IMR-90 (cell line): Measurements from ENCODE around the gene SLC2A13. TPM values are rescaled to one million over a fixed set of nuclear protein-coding genes. Genes with fewer than 3 reads are reported as not detected.

Experiments used
- ATAC-seq: fragments of 200-7000 bp; cut with Tn5 transposase; 2 replicates; pipeline ENCODE4 v1.9.1; 2020; ENCODE audit warnings: low read depth, mild to moderate bottlenecking, moderate library complexity
- BruUV-seq: library from RNA; stranded (reverse); fragments of 400-500 nt; replicated peaks from 2 replicates; lab custom pipeline; 2021; lab: Mats Ljungman, UMichigan
- CTCF ChIA-PET: fragments of 300-600 bp; formaldehyde crosslinking; extraction: SDS; loops from one replicate; lab custom pipeline; 2021; ENCODE audit warnings: antibody characterized with exemption; lab: Yijun Ruan, JAX
- POLR2A ChIA-PET: fragments of 300-600 bp; sonication (Branson Sonifier 250); formaldehyde crosslinking; loops from one replicate; lab custom pipeline; 2022; ENCODE audit warnings: antibody characterized with exemption; ENCODE audit not compliant: unreplicated experiment; lab: Charles Lee
- DNase-seq: peaks from one replicate; pipeline ENCODE4 v3.0.0; 2013
- H2AFZ ChIP-seq: replicated peaks from 2 replicates; pipeline ENCODE3; 2013; ENCODE audit warnings: low read length, mild to moderate bottlenecking; ENCODE audit not compliant: poor library complexity
- H2AK5ac ChIP-seq: 2 replicates; pipeline ENCODE4 v1.6.1; 2013; ENCODE audit warnings: low read depth, low read length, inconsistent platforms
- H2AK9ac ChIP-seq: replicated peaks from 2 replicates; pipeline ENCODE3; 2013; ENCODE audit warnings: mild to moderate bottlenecking, low read depth, low read length, moderate library complexity; ENCODE audit not compliant: poor library complexity
- H2BK120ac ChIP-seq: 2 replicates; pipeline ENCODE4 v1.6.1; 2013; ENCODE audit warnings: low read depth, low read length, inconsistent platforms
- H2BK15ac ChIP-seq: 3 replicates; pipeline ENCODE4 v1.6.1; 2013; ENCODE audit warnings: low read depth, low read length, inconsistent platforms
- H2BK20ac ChIP-seq: 2 replicates; pipeline ENCODE4 v1.6.1; 2013; ENCODE audit warnings: low read depth, mild to moderate bottlenecking, inconsistent platforms, low read length, moderate library complexity
- H2BK5ac ChIP-seq: 2 replicates; pipeline ENCODE4 v1.6.1; 2013; ENCODE audit warnings: mild to moderate bottlenecking, low read depth, low read length, inconsistent platforms; ENCODE audit not compliant: poor library complexity, severe bottlenecking
- H3K14ac ChIP-seq: replicated peaks from 2 replicates; pipeline ENCODE4 v1.6.1; 2013; ENCODE audit warnings: low read depth, low read length, inconsistent platforms
- H3K18ac ChIP-seq: 2 replicates; pipeline ENCODE4 v1.6.1; 2013; ENCODE audit warnings: low read depth, low read length, control low read depth
- H3K23ac ChIP-seq: 2 replicates; pipeline ENCODE4 v1.6.1; 2013; ENCODE audit warnings: low read depth, low read length, inconsistent platforms
- H3K27ac ChIP-seq: 2 replicates; pipeline ENCODE4 v1.5.1; 2013; ENCODE audit warnings: mild to moderate bottlenecking, control low read depth, low read length; ENCODE audit not compliant: insufficient read depth
- H3K27me3 ChIP-seq: 2 replicates; pipeline ENCODE4 v1.6.1; 2013; ENCODE audit warnings: low read length; ENCODE audit not compliant: control insufficient read depth, insufficient read depth
- H3K36me3 ChIP-seq: 2 replicates; pipeline ENCODE4 v1.6.1; 2013; ENCODE audit warnings: low read length, mixed read lengths; ENCODE audit not compliant: control insufficient read depth, insufficient read depth
- H3K4ac ChIP-seq: 2 replicates; pipeline ENCODE4 v1.6.1; 2013; ENCODE audit warnings: low read depth, low read length, inconsistent platforms
- H3K4me1 ChIP-seq: 2 replicates; pipeline ENCODE4 v1.6.1; 2013; ENCODE audit warnings: low read length, mixed read lengths; ENCODE audit not compliant: control insufficient read depth, insufficient read depth
- H3K4me2 ChIP-seq: 2 replicates; pipeline ENCODE4 v1.6.1; 2013; ENCODE audit warnings: low read depth, mild to moderate bottlenecking, control low read depth, low read length, moderate library complexity
- H3K4me3 ChIP-seq: 2 replicates; pipeline ENCODE4 v1.5.1; 2013; ENCODE audit warnings: low read depth, mild to moderate bottlenecking, control low read depth, low read length, moderate library complexity; ENCODE audit not compliant: insufficient read depth
- H3K56ac ChIP-seq: 2 replicates; pipeline ENCODE4 v1.6.1; 2013; ENCODE audit warnings: low read length, inconsistent platforms; ENCODE audit not compliant: insufficient read depth; ENCODE audit errors: extremely low read depth
- H3K79me1 ChIP-seq, 2 experiments: 2 replicates each; pipeline ENCODE4 v1.6.1; 2013; ENCODE audit warnings: low read length in 2 of 2, inconsistent platforms in 1 of 2, low read depth in 1 of 2
- H3K9ac ChIP-seq: 2 replicates; pipeline ENCODE4 v1.6.1; 2013; ENCODE audit warnings: low read depth, low read length, control low read depth
- H3K9me1 ChIP-seq: 2 replicates; pipeline ENCODE4 v1.6.1; 2013; ENCODE audit warnings: low read length, inconsistent platforms; ENCODE audit not compliant: insufficient read depth
- H3K9me3 ChIP-seq: 2 replicates; pipeline ENCODE4 v1.6.1; 2013; ENCODE audit warnings: low read length; ENCODE audit not compliant: control insufficient read depth, insufficient read depth
- H4K20me1 ChIP-seq: 2 replicates; pipeline ENCODE4 v1.6.1; 2013; ENCODE audit warnings: low read length, inconsistent platforms; ENCODE audit not compliant: insufficient read depth
- H4K5ac ChIP-seq: 2 replicates; pipeline ENCODE4 v1.6.1; 2013; ENCODE audit warnings: mild to moderate bottlenecking, low read depth, low read length, control low read depth
- H4K8ac ChIP-seq, 2 experiments: 2 replicates each; pipeline ENCODE4 v1.6.1; 2013; ENCODE audit warnings: low read depth in 2 of 2, low read length in 2 of 2, control low read depth in 1 of 2, inconsistent platforms in 1 of 2
- H4K91ac ChIP-seq: 2 replicates; pipeline ENCODE4 v1.6.1; 2013; ENCODE audit warnings: low read depth, low read length, inconsistent platforms; ENCODE audit not compliant: insufficient read depth
- BHLHE40 ChIP-seq: fragments of 150-350 bp; IDR thresholded peaks from 2 replicates; pipeline ENCODE4 v1.6.1; 2016; ENCODE audit warnings: mild to moderate bottlenecking, low read depth, low read length
- CEBPB ChIP-seq: IDR thresholded peaks from 2 replicates; pipeline ENCODE4 v1.6.1; 2012; ENCODE audit warnings: low read depth, low read length, improper control_type of control experiment
- CHD1 ChIP-seq: IDR thresholded peaks from 2 replicates; pipeline ENCODE4 v1.6.1; 2012; ENCODE audit warnings: low read depth, low read length, improper control_type of control experiment
- FOS ChIP-seq: fragments of 150-350 bp; IDR thresholded peaks from 2 replicates; pipeline ENCODE4 v1.6.1; 2016; ENCODE audit warnings: low read depth, low read length
- MAFK ChIP-seq: IDR thresholded peaks from 2 replicates; pipeline ENCODE4 v1.6.1; 2012; ENCODE audit warnings: low read depth, low read length, improper control_type of control experiment
- MXI1 ChIP-seq: IDR thresholded peaks from 2 replicates; pipeline ENCODE4 v1.6.1; 2012; ENCODE audit warnings: low read depth, mild to moderate bottlenecking, low read length, moderate library complexity, borderline replicate concordance
- NFE2L2 ChIP-seq: fragments of 150-350 bp; IDR thresholded peaks from 2 replicates; pipeline ENCODE4 v1.6.1; 2016; ENCODE audit warnings: low read depth, mild to moderate bottlenecking, low read length
- POLR2A ChIP-seq: IDR thresholded peaks from 2 replicates; pipeline ENCODE4 v1.6.1; 2012; ENCODE audit warnings: mild to moderate bottlenecking, low read depth, low read length
- RAD21 ChIP-seq: IDR thresholded peaks from 2 replicates; pipeline ENCODE4 v1.6.1; 2012; ENCODE audit warnings: low read length, improper control_type of control experiment
- RCOR1 ChIP-seq: IDR thresholded peaks from 2 replicates; pipeline ENCODE4 v1.6.1; 2012; ENCODE audit warnings: mild to moderate bottlenecking, low read length, improper control_type of control experiment; ENCODE audit not compliant: insufficient replicate concordance
- RFX5 ChIP-seq: IDR thresholded peaks from 2 replicates; pipeline ENCODE4 v1.8.0; 2012; ENCODE audit warnings: low read depth, mild to moderate bottlenecking, low read length, moderate library complexity
- SMC3 ChIP-seq: fragments of 150-350 bp; IDR thresholded peaks from 2 replicates; pipeline ENCODE4 v1.6.1; 2016; ENCODE audit warnings: low read depth, mild to moderate bottlenecking, antibody characterized with exemption, low read length, moderate library complexity
- WGBS, 2 experiments: methylation state at CpG; one replicate each; pipeline versions ENCODE4 v1.1.5 to v1.1.7; 2013; ENCODE audit warnings: missing lambda C conversion rate in 2 of 2; ENCODE audit not compliant: insufficient read length in 1 of 2; ENCODE audit errors: extremely low coverage in 2 of 2; 5-methylcytosine and 5-hydroxymethylcytosine counted together
- dilution Hi-C: fragments of 300-500 bp; cut with HindIII; formaldehyde crosslinking; loops from one replicate; pipeline ENCODE4 v1.14.3; 2018; ENCODE audit warnings: low sequenced_read_pairs; ENCODE audit not compliant: unreplicated experiment
- in situ Hi-C: fragments of 300-500 bp; cut with MboI; formaldehyde crosslinking; loops from 3 replicates; pipeline ENCODE4 v1.14.3; 2019; ENCODE audit warnings: low sequenced_read_pairs, inconsistent platforms, mixed read lengths
- intact Hi-C: fragments of 100-400 bp; cut with micrococcal nuclease; formaldehyde crosslinking; loops from 2 replicates; pipeline ENCODE4 v1.10.0; 2022
- polyA plus RNA-seq, 3 experiments: library from polyadenylated mRNA; depleted of rRNA; stranded (reverse); fragments of >200 nt; gene quantifications; 2 replicates each; pipeline ENCODE4 v1.2.3, GENCODE V29; 2012; ENCODE audit warnings: low replicate concordance in 1 of 3
- total RNA-seq: library from RNA; depleted of rRNA; stranded (reverse); fragments of >200 nt; gene quantifications from 2 replicates; pipeline ENCODE4 v1.2.3, GENCODE V29; 2012
- TF ChIP-seq, protein P1 (sequence below): conservative IDR thresholded peaks from 2 replicates; pipeline ENCODE4 v1.5.1; 2012; ENCODE audit warnings: mild to moderate bottlenecking, low read depth, low read length, improper control_type of control experiment
- TF ChIP-seq, protein P2 (sequence below): fragments of 150-350 bp; IDR thresholded peaks from 2 replicates; pipeline ENCODE4 v1.6.1; 2016; ENCODE audit warnings: low read depth, mild to moderate bottlenecking, low read length, moderate library complexity, borderline replicate concordance
- TF ChIP-seq, protein P3 (sequence below): fragments of 150-350 bp; IDR thresholded peaks from 2 replicates; pipeline ENCODE4 v1.6.1; 2017; ENCODE audit warnings: mild to moderate bottlenecking, antibody characterized with exemption, low read length, low read depth

Gene SLC2A13
- total and polyA plus RNA-seq, 2 of the 4 experiments (the other 2 are of a cell fraction): 1.5 to 3.9 TPM

DNA sequence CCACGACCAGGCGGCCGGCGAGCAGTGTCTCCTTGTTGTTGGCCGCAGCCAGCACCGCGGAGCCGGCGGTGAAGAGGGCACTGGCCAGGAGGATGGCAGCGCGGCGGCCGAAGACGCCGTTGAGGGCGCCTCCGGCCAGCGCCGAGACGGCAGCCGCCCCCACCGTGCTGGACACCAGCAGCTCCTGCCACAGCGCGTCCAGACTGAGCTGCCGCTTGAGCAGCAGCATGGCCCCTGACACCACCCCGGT, 691 bp downstream of the SLC2A13 start:
- Histone ChIP-seq H4K8ac (no peak overlapping the region), H2AK9ac (peak overlapping the region; percentile 56), H3K79me1 (peaks cover 7 to 11% of the 10 kb centered on the region in 2 experiments; a peak in 3 of 4 replicates), H3K27me3 (0 out of 2 replicates have a peak, but pooled peaks cover 2% of the 10 kb centered on the region), H3K18ac (no peak overlapping the region; the same call in 1 of the 2 replicates), H3K4me3 (peak overlapping the region; percentile 95), H2BK15ac (no peak overlapping the region), H4K20me1 (no peaks in the 10 kb centered on the region), H3K27ac (peak overlapping the region; percentile 21; the same call in 1 of the 2 replicates), H2BK20ac (no peak overlapping the region), H2AFZ (peak overlapping the region; percentile 95), H3K56ac (no peak overlapping the region), H3K4me1 (peaks cover 3% of the 10 kb centered on the region; the same call in 1 of the 2 replicates), H3K9me3 (no peaks in the 10 kb centered on the region), H2AK5ac (no peak overlapping the region), H2BK5ac (no peak overlapping the region), H3K9ac (peak overlapping the region; percentile 74), H4K5ac (no peak overlapping the region), H3K36me3 (no peaks in the 10 kb centered on the region), H4K91ac (no peak overlapping the region), H3K4ac (no peak overlapping the region), H3K14ac (0 out of 2 replicates have a peak overlapping the region, but pooled peaks have one; percentile 11), H3K9me1 (no peaks in the 10 kb centered on the region), H3K23ac (no peak overlapping the region), H3K4me2 (peak overlapping the region; percentile 79), H2BK120ac (no peak overlapping the region)
- ChIA-PET CTCF (interaction anchor here (1.2 to 1.6 kb wide), 2 partner anchors 36 to 95 kb away, joined by 4 to 5 read pairs; no protein-coding TSS in a partner anchor), POLR2A (no interaction called here)
- BruUV-seq: no TSS peak
- in situ Hi-C loops (loop anchor here (5.0 to 25.0 kb wide), 3 partner anchors 93 to 793 kb away; no protein-coding TSS in a partner anchor), intact Hi-C loops (no loop called here), dilution Hi-C loops (no loop called here)
- 0% methylated on average over 13 of the region's 26 CpGs; no CpG with 5 or more reads in 1 of the 2 experiments for WGBS, 2 experiments
- DNase-seq: no peak
- ATAC-seq: peak; percentile 65
- TF ChIP-seq, protein P1, sequence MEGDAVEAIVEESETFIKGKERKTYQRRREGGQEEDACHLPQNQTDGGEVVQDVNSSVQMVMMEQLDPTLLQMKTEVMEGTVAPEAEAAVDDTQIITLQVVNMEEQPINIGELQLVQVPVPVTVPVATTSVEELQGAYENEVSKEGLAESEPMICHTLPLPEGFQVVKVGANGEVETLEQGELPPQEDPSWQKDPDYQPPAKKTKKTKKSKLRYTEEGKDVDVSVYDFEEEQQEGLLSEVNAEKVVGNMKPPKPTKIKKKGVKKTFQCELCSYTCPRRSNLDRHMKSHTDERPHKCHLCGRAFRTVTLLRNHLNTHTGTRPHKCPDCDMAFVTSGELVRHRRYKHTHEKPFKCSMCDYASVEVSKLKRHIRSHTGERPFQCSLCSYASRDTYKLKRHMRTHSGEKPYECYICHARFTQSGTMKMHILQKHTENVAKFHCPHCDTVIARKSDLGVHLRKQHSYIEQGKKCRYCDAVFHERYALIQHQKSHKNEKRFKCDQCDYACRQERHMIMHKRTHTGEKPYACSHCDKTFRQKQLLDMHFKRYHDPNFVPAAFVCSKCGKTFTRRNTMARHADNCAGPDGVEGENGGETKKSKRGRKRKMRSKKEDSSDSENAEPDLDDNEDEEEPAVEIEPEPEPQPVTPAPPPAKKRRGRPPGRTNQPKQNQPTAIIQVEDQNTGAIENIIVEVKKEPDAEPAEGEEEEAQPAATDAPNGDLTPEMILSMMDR: no peak
- TF ChIP-seq MXI1: no peak
- TF ChIP-seq RCOR1: no peak
- TF ChIP-seq POLR2A: no peak
- no peak for TF ChIP-seq RFX5
- no peak for TF ChIP-seq SMC3
- TF ChIP-seq, protein P2, sequence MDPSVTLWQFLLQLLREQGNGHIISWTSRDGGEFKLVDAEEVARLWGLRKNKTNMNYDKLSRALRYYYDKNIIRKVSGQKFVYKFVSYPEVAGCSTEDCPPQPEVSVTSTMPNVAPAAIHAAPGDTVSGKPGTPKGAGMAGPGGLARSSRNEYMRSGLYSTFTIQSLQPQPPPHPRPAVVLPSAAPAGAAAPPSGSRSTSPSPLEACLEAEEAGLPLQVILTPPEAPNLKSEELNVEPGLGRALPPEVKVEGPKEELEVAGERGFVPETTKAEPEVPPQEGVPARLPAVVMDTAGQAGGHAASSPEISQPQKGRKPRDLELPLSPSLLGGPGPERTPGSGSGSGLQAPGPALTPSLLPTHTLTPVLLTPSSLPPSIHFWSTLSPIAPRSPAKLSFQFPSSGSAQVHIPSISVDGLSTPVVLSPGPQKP: no peak
- TF ChIP-seq, protein P3, sequence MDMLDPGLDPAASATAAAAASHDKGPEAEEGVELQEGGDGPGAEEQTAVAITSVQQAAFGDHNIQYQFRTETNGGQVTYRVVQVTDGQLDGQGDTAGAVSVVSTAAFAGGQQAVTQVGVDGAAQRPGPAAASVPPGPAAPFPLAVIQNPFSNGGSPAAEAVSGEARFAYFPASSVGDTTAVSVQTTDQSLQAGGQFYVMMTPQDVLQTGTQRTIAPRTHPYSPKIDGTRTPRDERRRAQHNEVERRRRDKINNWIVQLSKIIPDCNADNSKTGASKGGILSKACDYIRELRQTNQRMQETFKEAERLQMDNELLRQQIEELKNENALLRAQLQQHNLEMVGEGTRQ: no peak
- TF ChIP-seq NFE2L2: no peak
- no peak for TF ChIP-seq CEBPB
- no peak for TF ChIP-seq RAD21
- no peak for TF ChIP-seq MAFK
- TF ChIP-seq FOS: no peak
- no peak for TF ChIP-seq BHLHE40
- TF ChIP-seq CHD1: no peak
